Measurements from ENCODE around the gene ASCL5.

DNA sequence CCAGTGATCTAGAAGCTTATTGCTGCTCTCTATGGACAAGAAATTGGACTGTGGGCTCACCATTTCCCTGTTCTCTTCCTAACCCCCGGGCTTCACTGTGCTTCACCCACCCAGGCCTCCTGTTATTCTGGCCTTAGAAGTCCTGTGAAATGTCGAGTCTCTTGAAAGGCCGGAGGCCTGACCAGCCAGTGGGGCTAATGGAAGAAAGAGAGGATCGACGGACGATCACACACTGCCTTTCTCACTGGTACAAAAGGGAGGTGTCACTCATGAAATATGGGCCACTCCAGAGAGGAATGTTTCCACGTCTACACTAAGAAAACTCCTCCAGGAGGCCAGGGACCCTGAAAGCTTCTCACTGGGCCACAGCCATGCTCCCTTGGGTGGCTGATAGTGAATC, 50.9 kb downstream of the ASCL5 start:
- TF ChIP-seq ZBTB7A (IDR thresholded peaks at IDR 0.05; ENCODE audit: low read depth), result no peak
- no peak for TF ChIP-seq EP300 (IDR thresholded peaks at IDR 0.05; ENCODE audit: borderline replicate concordance)
- TF ChIP-seq, protein P1, sequence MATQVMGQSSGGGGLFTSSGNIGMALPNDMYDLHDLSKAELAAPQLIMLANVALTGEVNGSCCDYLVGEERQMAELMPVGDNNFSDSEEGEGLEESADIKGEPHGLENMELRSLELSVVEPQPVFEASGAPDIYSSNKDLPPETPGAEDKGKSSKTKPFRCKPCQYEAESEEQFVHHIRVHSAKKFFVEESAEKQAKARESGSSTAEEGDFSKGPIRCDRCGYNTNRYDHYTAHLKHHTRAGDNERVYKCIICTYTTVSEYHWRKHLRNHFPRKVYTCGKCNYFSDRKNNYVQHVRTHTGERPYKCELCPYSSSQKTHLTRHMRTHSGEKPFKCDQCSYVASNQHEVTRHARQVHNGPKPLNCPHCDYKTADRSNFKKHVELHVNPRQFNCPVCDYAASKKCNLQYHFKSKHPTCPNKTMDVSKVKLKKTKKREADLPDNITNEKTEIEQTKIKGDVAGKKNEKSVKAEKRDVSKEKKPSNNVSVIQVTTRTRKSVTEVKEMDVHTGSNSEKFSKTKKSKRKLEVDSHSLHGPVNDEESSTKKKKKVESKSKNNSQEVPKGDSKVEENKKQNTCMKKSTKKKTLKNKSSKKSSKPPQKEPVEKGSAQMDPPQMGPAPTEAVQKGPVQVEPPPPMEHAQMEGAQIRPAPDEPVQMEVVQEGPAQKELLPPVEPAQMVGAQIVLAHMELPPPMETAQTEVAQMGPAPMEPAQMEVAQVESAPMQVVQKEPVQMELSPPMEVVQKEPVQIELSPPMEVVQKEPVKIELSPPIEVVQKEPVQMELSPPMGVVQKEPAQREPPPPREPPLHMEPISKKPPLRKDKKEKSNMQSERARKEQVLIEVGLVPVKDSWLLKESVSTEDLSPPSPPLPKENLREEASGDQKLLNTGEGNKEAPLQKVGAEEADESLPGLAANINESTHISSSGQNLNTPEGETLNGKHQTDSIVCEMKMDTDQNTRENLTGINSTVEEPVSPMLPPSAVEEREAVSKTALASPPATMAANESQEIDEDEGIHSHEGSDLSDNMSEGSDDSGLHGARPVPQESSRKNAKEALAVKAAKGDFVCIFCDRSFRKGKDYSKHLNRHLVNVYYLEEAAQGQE (IDR thresholded peaks at IDR 0.05; ENCODE audit: low read depth), result no peak
- no peak for TF ChIP-seq YY1 (IDR thresholded peaks at IDR 0.05; ENCODE audit: low read depth)
- TF ChIP-seq CREB1 (IDR thresholded peaks at IDR 0.05; ENCODE audit: low read depth), result no peak
- no peak for TF ChIP-seq TCF12 (IDR thresholded peaks at IDR 0.05; ENCODE audit: low read depth)
- no peak for TF ChIP-seq TAF1 (IDR thresholded peaks at IDR 0.05; ENCODE audit: low read depth)
